Esophagus squamous epithelium (tissue), 5 donors: ENCODE results near the gene HBB. TPM values are rescaled to one million over a fixed set of nuclear protein-coding genes. Genes with fewer than 3 reads are reported as not detected.
"Not testable (repeated sequence)": the region's sequence is repeated elsewhere in the genome, so short reads cannot be mapped to it uniquely, and the experiment has no call there.

ENCODE experiments used
- DNase-seq: peaks from one replicate; lab custom pipeline; 2025; lab: John Stamatoyannopoulos, UW
- H3K27ac ChIP-seq, 4 donors: fragments of 200-600 bp; sonication (generic); one replicate each; pipeline ENCODE4 v1.5.1; 2016 to 2019; ENCODE audit warnings: mild to moderate bottlenecking in 1 of 4
- H3K27me3 ChIP-seq, 4 donors: fragments of 200-600 bp; sonication (generic); 1 replicate in 3 of 4; 2 replicates in 1 of 4; pipeline versions ENCODE4 v1.5.1 to v1.6.0; 2017 to 2021; ENCODE audit warnings: antibody characterized with exemption in 1 of 4
- H3K36me3 ChIP-seq, 3 donors: fragments of 200-600 bp; sonication (generic); one replicate each; pipeline ENCODE4 v1.5.1; 2016 to 2019
- H3K4me1 ChIP-seq, 3 donors: fragments of 200-600 bp; sonication (generic); one replicate each; pipeline ENCODE4 v1.5.1; 2017 to 2019
- H3K4me3 ChIP-seq, 4 donors: fragments of 200-600 bp; sonication (generic); 1 replicate in 3 of 4; 2 replicates in 1 of 4; pipeline ENCODE4 v1.5.1; 2016 to 2019; ENCODE audit warnings: mild to moderate bottlenecking in 2 of 4, moderate library complexity in 1 of 4
- H3K9me3 ChIP-seq, 3 donors: fragments of 200-600 bp; sonication (generic); one replicate each; pipeline ENCODE4 v1.5.1; 2016 to 2019
- POLR2A ChIP-seq, 4 donors: fragments of 450-650 bp; IDR thresholded peaks; one replicate each; pipeline ENCODE4 v1.6.1; 2017; ENCODE audit warnings: antibody characterized with exemption in 4 of 4, mild to moderate bottlenecking in 4 of 4, moderate library complexity in 3 of 4
- WGBS, 2 donors: methylation state at CpG; one replicate each; pipeline ENCODE4 v1.1.5; 2018; 5-methylcytosine and 5-hydroxymethylcytosine counted together
- intact Hi-C: fragments of 100-400 bp; cut with DNase I; formaldehyde crosslinking; loops from one replicate; pipeline ENCODE4 v1.15.0; 2022
- total RNA-seq, 4 donors: library from RNA; depleted of rRNA; stranded (reverse); fragments of >200 nt; gene quantifications; one replicate each; pipeline ENCODE4 v1.1.0, GENCODE V29; 2016
- TF ChIP-seq, protein P1 (sequence below), 6 experiments: fragments of 450-650 bp in 4 of 6; fragments of 200-600 bp in 2 of 6; sonication (generic) in 2 of 6; IDR thresholded peaks; one replicate each; pipeline ENCODE4 v1.5.1; 2016 to 2019; ENCODE audit warnings: antibody characterized with exemption in 6 of 6, mild to moderate bottlenecking in 4 of 6, moderate library complexity in 4 of 6
- donor health status: DM: yes; HTN: yes; CAD: no.

Gene HBB
- total RNA-seq, 4 donors from 2014 or later = 1.6 to 7.9 (median 2.7) TPM; not detected in 1

DNA sequence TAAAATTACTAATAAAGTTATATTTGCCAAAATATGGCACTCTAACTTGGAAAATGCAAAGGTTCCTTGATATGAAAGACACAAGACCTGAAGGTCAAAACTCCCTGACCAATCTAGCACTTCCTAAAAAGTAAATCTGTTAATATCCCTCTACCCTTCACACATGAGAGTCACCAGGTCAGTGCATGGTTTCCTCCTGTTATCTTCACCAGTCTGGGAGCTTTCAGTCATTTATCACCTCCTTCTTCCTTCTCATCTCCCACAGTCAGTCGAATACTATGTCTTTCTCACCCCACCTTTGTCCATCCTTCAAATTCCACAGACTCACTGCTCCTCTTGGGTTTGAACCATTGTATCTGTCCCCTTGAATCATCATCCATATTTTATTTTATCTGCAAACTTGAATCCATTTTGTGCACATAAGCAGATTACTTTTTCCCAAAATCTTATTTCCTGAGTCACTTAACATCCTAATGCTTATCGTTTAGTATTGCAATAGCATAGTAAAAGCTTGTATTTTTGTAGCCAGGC is 40.2 kb upstream of the HBB start:
- WGBS, 2 donors = 69 to 71% methylated on average over 2 of the region's 2 CpGs
- Histone ChIP-seq H3K27ac (no peak overlapping the region), H3K27me3 (no peaks in the 10 kb centered on the region), H3K36me3 (no peaks in the 10 kb centered on the region), H3K4me3 (no peak overlapping the region), H3K4me1 (no peaks in the 10 kb centered on the region), H3K9me3 (no peaks in the 10 kb centered on the region)
- no peak for TF ChIP-seq POLR2A (IDR thresholded peaks at IDR 0.05)
- TF ChIP-seq, protein P1, sequence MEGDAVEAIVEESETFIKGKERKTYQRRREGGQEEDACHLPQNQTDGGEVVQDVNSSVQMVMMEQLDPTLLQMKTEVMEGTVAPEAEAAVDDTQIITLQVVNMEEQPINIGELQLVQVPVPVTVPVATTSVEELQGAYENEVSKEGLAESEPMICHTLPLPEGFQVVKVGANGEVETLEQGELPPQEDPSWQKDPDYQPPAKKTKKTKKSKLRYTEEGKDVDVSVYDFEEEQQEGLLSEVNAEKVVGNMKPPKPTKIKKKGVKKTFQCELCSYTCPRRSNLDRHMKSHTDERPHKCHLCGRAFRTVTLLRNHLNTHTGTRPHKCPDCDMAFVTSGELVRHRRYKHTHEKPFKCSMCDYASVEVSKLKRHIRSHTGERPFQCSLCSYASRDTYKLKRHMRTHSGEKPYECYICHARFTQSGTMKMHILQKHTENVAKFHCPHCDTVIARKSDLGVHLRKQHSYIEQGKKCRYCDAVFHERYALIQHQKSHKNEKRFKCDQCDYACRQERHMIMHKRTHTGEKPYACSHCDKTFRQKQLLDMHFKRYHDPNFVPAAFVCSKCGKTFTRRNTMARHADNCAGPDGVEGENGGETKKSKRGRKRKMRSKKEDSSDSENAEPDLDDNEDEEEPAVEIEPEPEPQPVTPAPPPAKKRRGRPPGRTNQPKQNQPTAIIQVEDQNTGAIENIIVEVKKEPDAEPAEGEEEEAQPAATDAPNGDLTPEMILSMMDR (IDR thresholded peaks at IDR 0.05) = no peak
- no peak for DNase-seq
- intact Hi-C loops = no loop called here

DNA sequence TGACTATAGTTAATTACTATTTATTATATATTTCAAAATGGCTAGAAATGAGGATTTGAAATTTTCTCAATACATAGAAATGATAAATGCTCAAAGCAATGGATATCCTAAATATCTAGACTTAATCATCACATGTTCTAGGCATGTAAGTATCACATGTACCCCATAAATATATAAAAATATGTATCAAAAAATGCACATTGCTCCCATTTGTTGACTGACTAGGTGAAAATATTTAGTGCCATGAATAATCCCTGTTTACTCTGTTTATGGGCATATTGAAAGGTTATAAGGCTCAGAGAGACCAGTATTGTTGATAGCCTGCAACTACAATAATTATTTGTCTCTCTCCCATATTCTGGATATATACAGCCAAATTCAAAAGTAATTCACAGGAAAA is 39.7 kb upstream of the HBB start:
- no peak overlapping the region for H3K27ac ChIP-seq
- intact Hi-C loops = no loop called here
- no peak for DNase-seq
- no peaks in the 10 kb centered on the region for H3K9me3 ChIP-seq
- TF ChIP-seq, protein P1 (IDR thresholded peaks at IDR 0.05) = no peak
- TF ChIP-seq POLR2A (IDR thresholded peaks at IDR 0.05) = no peak
- no peak overlapping the region for H3K4me3 ChIP-seq
- no peaks in the 10 kb centered on the region for H3K4me1 ChIP-seq
- no peaks in the 10 kb centered on the region for H3K27me3 ChIP-seq
- H3K36me3 ChIP-seq = no peaks in the 10 kb centered on the region

DNA sequence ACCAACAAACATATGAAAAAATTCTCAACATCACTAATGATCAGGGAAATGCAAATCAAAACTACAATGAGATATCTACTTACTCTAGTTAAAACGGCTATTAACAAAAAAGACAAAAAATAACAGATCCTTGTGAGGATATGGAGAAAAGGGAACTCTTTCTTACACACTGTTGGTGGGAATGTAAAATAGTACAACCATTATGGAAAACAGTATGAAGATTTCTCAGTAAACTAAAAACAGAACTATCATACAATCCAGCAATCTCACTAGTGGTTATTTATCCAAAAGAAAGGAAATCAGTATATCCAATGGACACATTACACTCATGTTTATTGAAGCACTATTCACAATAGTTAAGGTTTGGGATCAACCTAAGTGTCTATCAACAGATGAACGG is 39.0 kb upstream of the HBB start:
- no peaks in the 10 kb centered on the region for H3K4me1 ChIP-seq
- no peak overlapping the region for H3K4me3 ChIP-seq
- no peak overlapping the region for H3K27ac ChIP-seq
- no peaks in the 10 kb centered on the region for H3K9me3 ChIP-seq
- TF ChIP-seq, protein P1 (IDR thresholded peaks at IDR 0.05) = no peak
- no peak for TF ChIP-seq POLR2A (IDR thresholded peaks at IDR 0.05)
- no peaks in the 10 kb centered on the region for H3K27me3 ChIP-seq
- no peaks in the 10 kb centered on the region for H3K36me3 ChIP-seq
- no peak for DNase-seq
- intact Hi-C loops = no loop called here
- WGBS, 2 donors = 57 to 58% methylated on average over 2 of the region's 2 CpGs

DNA sequence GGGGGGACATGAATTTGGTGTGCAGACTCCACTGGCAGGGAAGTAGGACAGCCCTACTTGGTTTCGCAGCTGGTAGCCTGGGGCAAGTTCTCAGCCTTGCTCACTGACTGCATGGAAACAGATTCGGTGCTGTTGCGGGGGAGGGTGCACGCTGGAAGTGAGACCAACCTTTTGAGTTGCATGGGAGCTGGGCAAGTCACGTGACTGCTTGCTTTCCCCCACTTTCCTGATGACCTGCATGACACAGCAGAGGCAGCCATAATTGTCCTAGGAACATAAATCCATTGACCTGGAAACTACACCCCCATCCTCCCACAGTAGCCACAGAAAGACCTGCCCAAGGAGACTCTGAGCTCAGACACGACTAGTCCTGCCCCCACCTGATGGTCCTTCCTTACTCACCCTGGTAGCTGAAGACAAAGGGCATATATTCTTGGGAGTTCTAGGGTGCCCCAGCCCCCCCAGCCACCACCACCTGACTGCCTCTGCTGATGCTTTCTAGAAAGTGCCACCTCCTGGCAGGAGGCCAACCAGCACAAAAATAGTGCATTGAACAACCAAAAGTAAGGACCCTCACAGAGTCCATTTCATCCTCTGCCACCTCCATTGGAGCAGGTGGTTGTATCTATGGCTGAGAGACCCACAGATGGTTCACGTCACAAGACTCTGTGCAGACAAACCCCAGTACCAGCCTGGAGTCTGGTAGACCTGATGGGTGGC is 31.8 kb upstream of the HBB start:
- WGBS, 2 donors = 68 to 73% methylated on average over 6 to 7 of the region's 7 CpGs
- no peaks in the 10 kb centered on the region for H3K36me3 ChIP-seq
- no peak for DNase-seq
- H3K4me1 ChIP-seq = no peaks in the 10 kb centered on the region
- no peak overlapping the region for H3K4me3 ChIP-seq
- intact Hi-C loops = no loop called here
- no peak for TF ChIP-seq POLR2A (IDR thresholded peaks at IDR 0.05)
- TF ChIP-seq, protein P1 (IDR thresholded peaks at IDR 0.05) = no peak
- no peaks in the 10 kb centered on the region for H3K27me3 ChIP-seq
- no peaks in the 10 kb centered on the region for H3K9me3 ChIP-seq
- H3K27ac ChIP-seq = no peak overlapping the region

DNA sequence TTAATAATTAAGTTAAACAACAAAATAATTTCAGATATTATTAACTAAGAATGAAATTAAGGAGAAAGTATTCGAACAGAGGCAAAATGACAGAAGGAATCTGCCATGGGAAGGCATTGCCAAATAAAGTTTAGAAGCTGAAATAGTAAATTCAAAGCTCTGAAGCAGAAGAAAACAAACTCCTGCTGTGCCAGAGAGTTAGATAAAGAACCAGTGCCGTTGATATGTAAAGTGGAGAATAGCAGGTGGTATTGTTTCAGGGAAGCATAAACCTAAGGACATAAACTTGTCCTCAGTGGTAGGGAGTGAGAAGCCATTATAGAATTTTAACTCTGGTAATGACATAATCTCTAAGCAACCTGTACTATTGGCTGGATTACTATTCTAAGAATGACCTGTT is 30.4 kb upstream of the HBB start:
- no peaks in the 10 kb centered on the region for H3K27me3 ChIP-seq
- intact Hi-C loops = no loop called here
- no peak for DNase-seq
- 17 to 23% methylated on average over 2 of the region's 2 CpGs for WGBS, 2 donors
- H3K4me1 ChIP-seq = no peaks in the 10 kb centered on the region
- H3K4me3 ChIP-seq = no peak overlapping the region
- no peak overlapping the region for H3K27ac ChIP-seq
- TF ChIP-seq, protein P1 (IDR thresholded peaks at IDR 0.05) = no peak
- TF ChIP-seq POLR2A (IDR thresholded peaks at IDR 0.05) = no peak
- no peaks in the 10 kb centered on the region for H3K36me3 ChIP-seq
- H3K9me3 ChIP-seq = no peaks in the 10 kb centered on the region

DNA sequence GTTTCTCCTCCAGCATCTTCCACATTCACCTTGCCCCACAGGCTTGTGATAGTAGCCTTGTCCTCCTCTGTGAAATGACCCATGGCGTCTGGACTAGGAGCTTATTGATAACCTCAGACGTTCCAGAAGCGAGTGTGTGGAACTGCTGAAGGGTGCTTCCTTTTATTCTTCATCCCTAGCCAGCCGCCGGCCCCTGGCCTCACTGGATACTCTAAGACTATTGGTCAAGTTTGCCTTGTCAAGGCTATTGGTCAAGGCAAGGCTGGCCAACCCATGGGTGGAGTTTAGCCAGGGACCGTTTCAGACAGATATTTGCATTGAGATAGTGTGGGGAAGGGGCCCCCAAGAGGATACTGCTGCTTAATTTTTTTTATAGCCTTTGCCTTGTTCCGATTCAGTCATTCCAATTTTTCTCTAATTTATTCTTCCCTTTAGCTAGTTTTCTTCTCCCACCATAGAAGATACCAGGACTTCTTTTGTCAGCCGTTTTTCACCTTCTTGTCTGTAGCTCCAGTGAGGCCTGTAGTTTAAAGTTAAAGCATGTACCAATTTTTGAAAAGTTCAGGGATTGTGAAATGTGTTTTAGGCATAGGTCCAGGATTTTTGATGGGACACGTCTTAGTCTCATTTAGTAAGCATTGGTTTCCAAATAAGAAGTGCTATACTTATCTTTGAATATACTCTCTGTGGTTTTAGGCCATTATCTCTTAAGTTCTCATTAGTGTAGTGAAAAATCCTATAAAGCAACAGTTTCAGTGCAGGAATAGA is 28.0 kb upstream of the HBB start, which contains the start of gene HBG2:
TSS of gene HBG2 (minus strand) at position 136 of the 768 bp plus-strand sequence. CDS start at position 83, 53 bp downstream.
- DNase-seq, H3K4me1 ChIP-seq, intact Hi-C loops, H3K4me3 ChIP-seq, H3K9me3 ChIP-seq, H3K27ac ChIP-seq, H3K36me3 ChIP-seq, H3K27me3 ChIP-seq: not testable (repeated sequence)
- 43 to 70% methylated on average over 4 of the region's 9 CpGs for WGBS, 2 donors

DNA sequence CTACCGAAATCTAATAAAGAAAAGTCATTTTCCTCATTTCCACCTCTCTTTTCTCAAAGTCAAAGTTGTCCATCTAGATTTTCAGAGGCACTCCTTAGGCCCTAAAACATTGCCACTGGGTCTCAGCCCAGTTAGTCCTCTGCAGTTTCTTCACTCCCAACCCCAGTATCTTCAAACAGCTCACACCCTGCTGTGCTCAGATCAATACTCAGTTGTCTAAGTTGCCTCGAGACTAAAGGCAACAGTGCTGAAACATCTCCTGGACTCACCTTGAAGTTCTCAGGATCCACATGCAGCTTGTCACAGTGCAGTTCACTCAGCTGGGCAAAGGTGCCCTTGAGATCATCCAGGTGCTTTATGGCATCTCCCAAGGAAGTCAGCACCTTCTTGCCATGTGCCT is 27.2 kb upstream of the HBB start:
- H3K27ac ChIP-seq, H3K4me3 ChIP-seq, H3K4me1 ChIP-seq, DNase-seq, H3K36me3 ChIP-seq, H3K9me3 ChIP-seq, H3K27me3 ChIP-seq, intact Hi-C loops: not testable (repeated sequence)
- WGBS, 2 donors = 58 to 69% methylated on average over 2 of the region's 2 CpGs
